CD4-positive, alpha-beta memory T cell (primary cell): ENCODE data around the gene APOBEC3F. TPM values are rescaled to one million over a fixed set of nuclear protein-coding genes. Genes with fewer than 3 reads are reported as not detected.
A peak's percentile ranks its signal among the peaks of the same experiment; 100 is the strongest.
"Not testable (repeated sequence)": the region's sequence is repeated elsewhere in the genome, so short reads cannot be mapped to it uniquely, and the experiment has no call there.

Experiments
- CTCF ChIA-PET: fragments of 350-600 bp; sonication (Branson Sonifier 250); formaldehyde crosslinking; loops from one replicate; lab custom pipeline; 2021; ENCODE audit warnings: inconsistent platforms; ENCODE audit not compliant: partially characterized antibody; lab: Charles Lee
- POLR2A ChIA-PET: fragments of 350-600 bp; sonication (Branson Sonifier 250); formaldehyde crosslinking; loops from one replicate; lab custom pipeline; 2021; ENCODE audit not compliant: partially characterized antibody; lab: Charles Lee
- DNase-seq, 5 donors: peaks; one replicate each; pipeline versions ENCODE4 v3.0.0 to v3.0.0-alpha.2; 2020 to 2022; ENCODE audit warnings: mixed read lengths in 1 of 5
- H3K27ac ChIP-seq: one replicate; pipeline ENCODE4 v1.7.0; 2013; ENCODE audit warnings: low read depth, low read length
- H3K27me3 ChIP-seq: 2 replicates; pipeline ENCODE4 v1.7.0; 2013; ENCODE audit warnings: mild to moderate bottlenecking, low read length, moderate library complexity; ENCODE audit not compliant: insufficient read depth
- H3K36me3 ChIP-seq: 2 replicates; pipeline ENCODE4 v1.7.0; 2013; ENCODE audit warnings: mild to moderate bottlenecking, low read length, moderate library complexity; ENCODE audit not compliant: insufficient read depth
- H3K4me1 ChIP-seq: 2 replicates; pipeline ENCODE4 v1.7.0; 2013; ENCODE audit warnings: mild to moderate bottlenecking, low read length, moderate library complexity; ENCODE audit not compliant: insufficient read depth
- H3K4me3 ChIP-seq, 2 donors: one replicate each; pipeline ENCODE4 v1.7.0; 2013; ENCODE audit warnings: low read length in 2 of 2, mild to moderate bottlenecking in 1 of 2
- H3K9me3 ChIP-seq, 2 donors: one replicate each; pipeline ENCODE4 v1.7.0; 2013; ENCODE audit warnings: low read length in 2 of 2, control low read depth in 1 of 2; ENCODE audit not compliant: control insufficient read depth in 1 of 2
- H3K27ac Mint-ChIP-seq, 7 donors: one replicate each; pipeline ENCODE4 v1.8.0; 2020 to 2021; ENCODE audit warnings: mixed read lengths in 7 of 7, mild to moderate bottlenecking in 6 of 7, inconsistent platforms in 3 of 7, moderate library complexity in 3 of 7
- H3K27me3 Mint-ChIP-seq, 2 donors: one replicate each; pipeline ENCODE4 v1.8.0; 2020 to 2021; ENCODE audit warnings: mixed read lengths in 2 of 2
- H3K36me3 Mint-ChIP-seq, 2 donors: one replicate each; pipeline ENCODE4 v1.8.0; 2020 to 2021; ENCODE audit warnings: mixed read lengths in 2 of 2, inconsistent platforms in 1 of 2, mild to moderate bottlenecking in 1 of 2
- H3K4me1 Mint-ChIP-seq, 4 donors: one replicate each; pipeline ENCODE4 v1.8.0; 2020 to 2021; ENCODE audit warnings: mixed read lengths in 4 of 4, mild to moderate bottlenecking in 1 of 4
- H3K4me3 Mint-ChIP-seq, 8 donors: one replicate each; pipeline ENCODE4 v1.8.0; 2020 to 2021; ENCODE audit warnings: mixed read lengths in 8 of 8, mild to moderate bottlenecking in 7 of 8, moderate library complexity in 6 of 8, inconsistent platforms in 3 of 8
- H3K9me3 Mint-ChIP-seq, 8 donors: one replicate each; pipeline ENCODE4 v1.8.0; 2020 to 2021; ENCODE audit warnings: mixed read lengths in 8 of 8, mild to moderate bottlenecking in 5 of 8, inconsistent platforms in 3 of 8, moderate library complexity in 1 of 8
- intact Hi-C: fragments of 100-400 bp; cut with micrococcal nuclease; formaldehyde crosslinking; loops from one replicate; pipeline ENCODE4 v1.15.1; 2023
- polyA plus RNA-seq, 2 donors: library from polyadenylated mRNA; unstranded; fragments of 300-500 nt; fragmentation: Illumina TruSeq; gene quantifications; one replicate each; pipeline ENCODE4 v1.2.3, GENCODE V29; 2021
- total RNA-seq, 2 experiments: library from RNA; stranded (reverse); gene quantifications; one replicate each; pipeline ENCODE4 v1.2.3, GENCODE V29; 2021

APOBEC3F gene
- total and polyA plus RNA-seq, 4 experiments from 2014 or later = 3.3 to 18.4 (median 16.9) TPM

- DNase-seq, H3K27me3 ChIP-seq, H3K9me3 ChIP-seq, H3K36me3 Mint-ChIP-seq, H3K4me3 ChIP-seq, H3K36me3 ChIP-seq, H3K4me3 Mint-ChIP-seq, intact Hi-C loops, H3K27ac ChIP-seq, H3K9me3 Mint-ChIP-seq, H3K27me3 Mint-ChIP-seq: not testable (repeated sequence)
- CTCF ChIA-PET = interaction anchor here (0.7 to 9.0 kb wide), 6 partner anchors 83 to 537 kb away, joined by 3 to 168 read pairs (median 3); partner anchors contain the start of gene CBX6
- POLR2A ChIA-PET = interaction anchor here (0.6 kb wide), 1 partner anchor 97 kb away, joined by 4 read pairs; no protein-coding TSS in a partner anchor
- peaks cover 14% of the 10 kb centered on the region for H3K4me1 ChIP-seq
- H3K27ac Mint-ChIP-seq = peak overlapping the region in 1 of 7 donors; percentile 46
- peaks cover 16 to 31% (median 23%) of the 10 kb centered on the region in 4 donors for H3K4me1 Mint-ChIP-seq
These were observed 32.3 kb upstream of the APOBEC3F start for GRCh38 chr22:39008271-39008850.

GRCh38 chr22:39010946-39011345, 29.7 kb upstream of the APOBEC3F start:
- Mint-ChIP-seq H3K36me3 (peaks cover 0 to 9% of the 10 kb centered on the region in 2 donors), H3K4me1 (peaks cover 20 to 47% (median 36%) of the 10 kb centered on the region in 4 donors), H3K27ac (peak overlapping the region in 4 of 7 donors; percentile 13 to 79 (median 24)), H3K27me3 (no peaks in the 10 kb centered on the region), H3K9me3 (peaks cover 0 to 3% (median 0%) of the 10 kb centered on the region in 8 donors), H3K4me3 (peak overlapping the region in 4 of 8 donors; percentile 9 to 57 (median 20))
- H3K27me3 ChIP-seq = no peaks in the 10 kb centered on the region
- peaks cover 32% of the 10 kb centered on the region for H3K4me1 ChIP-seq
- H3K9me3 ChIP-seq = no peaks in the 10 kb centered on the region
- no peak overlapping the region for H3K4me3 ChIP-seq
- H3K27ac ChIP-seq = no peak overlapping the region
- POLR2A ChIA-PET = interaction anchor here (0.6 kb wide), 1 partner anchor 108 kb away, joined by 3 read pairs; no protein-coding TSS in a partner anchor
- intact Hi-C loops = no loop called here
- CTCF ChIA-PET = interaction anchor here (0.6 to 9.0 kb wide), 3 partner anchors 110 to 358 kb away, joined by 3 to 101 read pairs (median 7); no protein-coding TSS in a partner anchor
- DNase-seq = no peak
- no peaks in the 10 kb centered on the region for H3K36me3 ChIP-seq

- Mint-ChIP-seq H3K27ac (peak overlapping the region; percentile 72 to 93 (median 89)), H3K9me3 (peaks cover 0 to 3% (median 0%) of the 10 kb centered on the region in 8 donors), H3K4me1 (peaks cover 22 to 57% (median 38%) of the 10 kb centered on the region in 4 donors), H3K27me3 (no peaks in the 10 kb centered on the region), H3K4me3 (peak overlapping the region; percentile 19 to 86 (median 72)), H3K36me3 (peaks cover 0 to 12% of the 10 kb centered on the region in 2 donors)
- H3K4me1 ChIP-seq = peaks cover 36% of the 10 kb centered on the region
- DNase-seq = no peak
- ChIA-PET POLR2A (interaction anchor here (0.7 to 3.5 kb wide), 11 partner anchors 10 to 306 kb away, joined by 3 to 16 read pairs (median 4); partner anchors contain the start of gene CBX7), CTCF (interaction anchor here (0.7 to 1.9 kb wide), 5 partner anchors 8 to 143 kb away, joined by 3 to 10 read pairs (median 4); no protein-coding TSS in a partner anchor)
- H3K36me3 ChIP-seq = no peaks in the 10 kb centered on the region
- H3K9me3 ChIP-seq = no peaks in the 10 kb centered on the region
- H3K4me3 ChIP-seq = no peak overlapping the region
- intact Hi-C loops = no loop called here
- H3K27ac ChIP-seq = peak overlapping the region; percentile 65
- no peaks in the 10 kb centered on the region for H3K27me3 ChIP-seq
These were observed 27.8 kb upstream of the APOBEC3F start for GRCh38 chr22:39012533-39013511.

- not testable (repeated sequence) for H3K27me3 ChIP-seq
- CTCF ChIA-PET = interaction anchor here (0.7 to 1.9 kb wide), 5 partner anchors 9 to 144 kb away, joined by 3 to 10 read pairs (median 4); no protein-coding TSS in a partner anchor
- POLR2A ChIA-PET = interaction anchor here (0.7 to 3.5 kb wide), 13 partner anchors 11 to 305 kb away, joined by 3 to 16 read pairs (median 4); partner anchors contain the start of genes APOBEC3H and CBX7
These were observed 27.1 kb upstream of the APOBEC3F start for GRCh38 chr22:39013561-39013941.

GRCh38 chr22:39013942-39014722, 26.5 kb upstream of the APOBEC3F start, which contains the start of gene APOBEC3C:
Gene APOBEC3C (plus strand): TSS chr22:39014257. CDS start chr22:39014363, 106 bp downstream.
- Histone ChIP-seq H3K4me1 (peaks cover 36% of the 10 kb centered on the region), H3K4me3 (peak within 1 kb of the TSS; percentile 70 to 91), H3K27me3 (no peaks in the 10 kb centered on the region), H3K27ac (peak within 1 kb of the TSS; percentile 65), H3K9me3 (no peaks in the 10 kb centered on the region), H3K36me3 (peaks cover 5% of the 10 kb centered on the region)
- DNase-seq = peak; percentile 71 to 86 (median 72)
- Mint-ChIP-seq H3K27ac (peak within 1 kb of the TSS; percentile 86 to 97 (median 95)), H3K4me1 (peaks cover 24 to 62% (median 44%) of the 10 kb centered on the region in 4 donors), H3K27me3 (no peaks in the 10 kb centered on the region), H3K36me3 (peaks cover 0 to 21% of the 10 kb centered on the region in 2 donors), H3K9me3 (no peaks in the 10 kb centered on the region), H3K4me3 (peak within 1 kb of the TSS; percentile 89 to 98 (median 94))
- intact Hi-C loops = loop anchor here (1.0 to 2.0 kb wide), 2 partner anchors 105 to 297 kb away; no protein-coding TSS in a partner anchor
- ChIA-PET CTCF (interaction anchor here (0.7 to 1.9 kb wide), 9 partner anchors 10 to 303 kb away, joined by 3 to 10 read pairs (median 3); no protein-coding TSS in a partner anchor), POLR2A (interaction anchor here (0.6 to 3.5 kb wide), 15 partner anchors 10 to 1043 kb away, joined by 3 to 16 read pairs (median 4); partner anchors contain the start of genes APOBEC3G, APOBEC3H and CBX7)

More at GRCh38 chr22:39013561-39013941, 27.1 kb upstream of the APOBEC3F start:
- Histone ChIP-seq H3K4me3 (peak overlapping the region; percentile 70 to 91), H3K4me1 (peaks cover 36% of the 10 kb centered on the region), H3K27ac (peak overlapping the region; percentile 65)
- H3K4me3 Mint-ChIP-seq = peak overlapping the region; percentile 89 to 98 (median 94)
- peaks cover 0 to 17% of the 10 kb centered on the region in 2 donors for H3K36me3 Mint-ChIP-seq
- H3K9me3 Mint-ChIP-seq, H3K36me3 ChIP-seq, intact Hi-C loops, DNase-seq, H3K27me3 Mint-ChIP-seq, H3K9me3 ChIP-seq: not testable (repeated sequence)
- H3K27ac Mint-ChIP-seq = peak overlapping the region; percentile 86 to 97 (median 95)
- peaks cover 24 to 61% (median 41%) of the 10 kb centered on the region in 4 donors for H3K4me1 Mint-ChIP-seq

GRCh38 chr22:39014723-39015121, 25.9 kb upstream of the APOBEC3F start:
- H3K27me3 Mint-ChIP-seq, H3K9me3 Mint-ChIP-seq, H3K27me3 ChIP-seq, H3K36me3 ChIP-seq, DNase-seq, H3K9me3 ChIP-seq: not testable (repeated sequence)
- Mint-ChIP-seq H3K27ac (peak overlapping the region; percentile 86 to 97 (median 95)), H3K36me3 (peaks cover 0 to 24% of the 10 kb centered on the region in 2 donors), H3K4me3 (peak overlapping the region; percentile 89 to 98 (median 94)), H3K4me1 (peaks cover 24 to 62% (median 46%) of the 10 kb centered on the region in 4 donors)
- intact Hi-C loops = loop anchor here (1.0 to 2.0 kb wide), 2 partner anchors 104 to 297 kb away; no protein-coding TSS in a partner anchor
- ChIA-PET CTCF (interaction anchor here (0.7 to 1.4 kb wide), 5 partner anchors 8 to 302 kb away, joined by 3 to 4 read pairs (median 3); no protein-coding TSS in a partner anchor), POLR2A (interaction anchor here (0.6 to 3.5 kb wide), 9 partner anchors 10 to 1042 kb away, joined by 3 to 16 read pairs (median 4); partner anchors contain the start of genes APOBEC3G, APOBEC3H and CBX7)
- Histone ChIP-seq H3K4me3 (peak overlapping the region; percentile 70 to 91), H3K27ac (peak overlapping the region; percentile 65), H3K4me1 (peaks cover 36% of the 10 kb centered on the region)
